K562 treated with DMSO at 1 percent for 24 hours (cell line): ENCODE data around the gene MZT1. TPM values are rescaled to one million over a fixed set of nuclear protein-coding genes. Genes with fewer than 3 reads are reported as not detected.

ENCODE experiments used
- total RNA-seq: library from RNA; unstranded; fragments of 300-600 nt; gene quantifications from 2 replicates; pipeline ENCODE4 v1.2.3, GENCODE V29; 2022; ENCODE audit warnings: low read depth; ENCODE audit not compliant: insufficient read depth

The MZT1 gene
- 8.2 and 12.1 TPM in 2 replicates for total RNA-seq

GRCh38 chr13:72727417-72728289 is at the start of gene MZT1, which contains the start of gene BORA:
TSS of gene MZT1 (minus strand) at chr13:72727629. CDS start at chr13:72727602, 27 bp downstream.
TSS of gene BORA (plus strand) at chr13:72727923. CDS start at chr13:72728941, 1,018 bp downstream.

Other genes with a start within 250 kb of the MZT1 start
- 5.3 and 6.1 TPM in 2 replicates for gene BORA, start 294 bp upstream of the MZT1 start, total RNA-seq
- 10.0 and 13.9 TPM in 2 replicates for gene DIS3, start 54.3 kb upstream of the MZT1 start, total RNA-seq
- 4.5 and 6.8 TPM in 2 replicates for gene PIBF1, start 54.5 kb upstream of the MZT1 start, total RNA-seq